H1 (cell line): Measurements from ENCODE around the gene RALGAPA1. TPM values are rescaled to one million over a fixed set of nuclear protein-coding genes. Genes with fewer than 3 reads are reported as not detected.

Experiments
- CTCF ChIA-PET: fragments of 300-600 bp; sonication (Branson Sonifier 250); formaldehyde crosslinking; loops from one replicate; lab custom pipeline; 2021; ENCODE audit not compliant: partially characterized antibody; lab: Charles Lee
- POLR2A ChIA-PET: fragments of 300-600 bp; sonication (Branson Sonifier 250); formaldehyde crosslinking; loops from one replicate; lab custom pipeline; 2021; ENCODE audit warnings: inconsistent platforms; ENCODE audit not compliant: partially characterized antibody; lab: Charles Lee
- DNase-seq, 2 experiments: peaks; one replicate each; pipeline versions ENCODE4 v3.0.0 to v3.0.0-alpha.2; 2010 to 2022; ENCODE audit warnings: low spot score in 2 of 2, low read depth in 1 of 2, mixed read lengths in 1 of 2
- FAIRE-seq: peaks from 2 replicates; lab custom pipeline; 2011; peaks lifted over from hg19 to GRCh38; lab: Jason Lieb, UNC
- H2AFZ ChIP-seq: 2 replicates; pipeline ENCODE4 v1.8.1; 2012; ENCODE audit warnings: low read length, inconsistent platforms
- H2AK5ac ChIP-seq: 2 replicates; pipeline ENCODE4 v1.6.1; 2013; ENCODE audit warnings: low read depth, low read length
- H2BK120ac ChIP-seq: replicated peaks from 2 replicates; pipeline ENCODE3; 2013; ENCODE audit warnings: low read depth, low read length, inconsistent platforms
- H2BK12ac ChIP-seq: 2 replicates; pipeline ENCODE4 v1.6.1; 2013; ENCODE audit warnings: low read depth, low read length
- H2BK15ac ChIP-seq: 2 replicates; pipeline ENCODE4 v1.6.1; 2013; ENCODE audit warnings: low read length
- H2BK20ac ChIP-seq: 2 replicates; pipeline ENCODE4 v1.6.1; 2013; ENCODE audit warnings: low read length
- H2BK5ac ChIP-seq: 2 replicates; pipeline ENCODE4 v1.6.1; 2013; ENCODE audit warnings: low read depth, low read length
- H3K14ac ChIP-seq: 2 replicates; pipeline ENCODE4 v1.6.1; 2013; ENCODE audit warnings: inconsistent platforms; ENCODE audit not compliant: insufficient read length
- H3K18ac ChIP-seq: 2 replicates; pipeline ENCODE4 v1.6.1; 2013; ENCODE audit warnings: low read length; ENCODE audit errors: extremely low read depth
- H3K23ac ChIP-seq: 2 replicates; pipeline ENCODE4 v1.6.1; 2013; ENCODE audit warnings: inconsistent platforms; ENCODE audit not compliant: insufficient read length
- H3K23me2 ChIP-seq: 2 replicates; pipeline ENCODE4 v1.6.1; 2013; ENCODE audit warnings: low read depth, low read length
- H3K27ac ChIP-seq: 2 replicates; pipeline ENCODE4 v1.6.1; 2011; ENCODE audit warnings: low read depth, low read length, inconsistent platforms
- H3K27me3 ChIP-seq, 4 experiments: replicated peaks in 1 of 4; 1 replicate in 1 of 4; 2 replicates in 3 of 4; pipeline versions ENCODE4 v1.6.1 to v1.8.1; 2011 to 2013; ENCODE audit warnings: low read length in 3 of 4, mild to moderate bottlenecking in 3 of 4, inconsistent platforms in 2 of 4, mixed read lengths in 2 of 4, moderate library complexity in 1 of 4; ENCODE audit not compliant: control insufficient read depth in 3 of 4, insufficient read depth in 3 of 4; ENCODE audit errors: extremely low read depth in 1 of 4
- H3K36me3 ChIP-seq, 4 experiments: 2 replicates each; pipeline versions ENCODE4 v1.6.1 to v1.8.1; 2011 to 2013; ENCODE audit warnings: mild to moderate bottlenecking in 4 of 4, low read length in 3 of 4, moderate library complexity in 2 of 4, control low read depth in 1 of 4, inconsistent platforms in 1 of 4; ENCODE audit not compliant: insufficient read depth in 4 of 4, control insufficient read depth in 2 of 4
- H3K4ac ChIP-seq: replicated peaks from 2 replicates; pipeline ENCODE3; 2013; ENCODE audit warnings: low read length, low read depth, mixed read lengths, inconsistent platforms; ENCODE audit not compliant: insufficient read length
- H3K4me1 ChIP-seq, 4 experiments: replicated peaks in 1 of 4; 1 replicate in 1 of 4; 2 replicates in 3 of 4; pipeline versions ENCODE4 v1.6.1 to v1.8.1; 2011 to 2013; ENCODE audit warnings: low read length in 3 of 4, inconsistent platforms in 2 of 4, mixed read lengths in 1 of 4; ENCODE audit not compliant: insufficient read depth in 4 of 4, control insufficient read depth in 3 of 4
- H3K4me2 ChIP-seq, 2 experiments: 2 replicates each; pipeline versions ENCODE4 v1.6.1 to v1.8.1; 2011 to 2013; ENCODE audit warnings: low read depth in 2 of 2, low read length in 2 of 2, control low read depth in 1 of 2, inconsistent platforms in 1 of 2, mild to moderate bottlenecking in 1 of 2; ENCODE audit not compliant: insufficient read depth in 1 of 2
- H3K4me3 ChIP-seq, 4 experiments: fragments of 200-600, 300-600 bp in 1 of 4; sonication (generic), shearing (Covaris generic), sonication (Bioruptor Twin) in 1 of 4; 2 replicates each; pipeline versions ENCODE4 v1.5.1 to v1.8.1; 2011 to 2016; ENCODE audit warnings: low read length in 4 of 4, low read depth in 3 of 4, control low read depth in 2 of 4, inconsistent platforms in 2 of 4, mild to moderate bottlenecking in 2 of 4, mixed read lengths in 1 of 4, moderate library complexity in 1 of 4; ENCODE audit not compliant: insufficient read depth in 2 of 4; ENCODE audit errors: extremely low read depth in 1 of 4
- H3K56ac ChIP-seq: replicated peaks from 2 replicates; pipeline ENCODE3; 2013; ENCODE audit warnings: low read depth, mild to moderate bottlenecking, mixed read lengths, low read length, inconsistent platforms; ENCODE audit not compliant: insufficient read length
- H3K79me1 ChIP-seq: 2 replicates; pipeline ENCODE4 v1.6.1; 2013; ENCODE audit warnings: low read depth, low read length, control low read depth
- H3K79me2 ChIP-seq, 2 experiments: 2 replicates each; pipeline versions ENCODE4 v1.6.1 to v1.8.1; 2012 to 2013; ENCODE audit warnings: low read length in 2 of 2, mild to moderate bottlenecking in 2 of 2, inconsistent platforms in 1 of 2; ENCODE audit not compliant: insufficient read depth in 2 of 2, control insufficient read depth in 1 of 2
- H3K9ac ChIP-seq, 4 experiments: replicated peaks in 1 of 4; 1 replicate in 1 of 4; 2 replicates in 3 of 4; pipeline versions ENCODE4 v1.6.1 to v1.8.1; 2011 to 2013; ENCODE audit warnings: low read depth in 3 of 4, low read length in 3 of 4, control low read depth in 2 of 4, mild to moderate bottlenecking in 2 of 4, moderate library complexity in 2 of 4, inconsistent platforms in 1 of 4; ENCODE audit errors: extremely low read depth in 1 of 4
- H3K9me3 ChIP-seq, 2 experiments: 2 replicates each; pipeline versions ENCODE4 v1.6.1 to v1.8.1; 2012 to 2013; ENCODE audit warnings: mild to moderate bottlenecking in 2 of 2, moderate library complexity in 2 of 2, control low read depth in 1 of 2, inconsistent platforms in 1 of 2, low read depth in 1 of 2, low read length in 1 of 2, mixed read lengths in 1 of 2; ENCODE audit not compliant: insufficient read depth in 2 of 2
- H4K20me1 ChIP-seq, 2 experiments: replicated peaks in 1 of 2; 2 replicates each; pipeline versions ENCODE3 to v1.8.1; 2011 to 2013; ENCODE audit warnings: inconsistent platforms in 2 of 2, low read length in 2 of 2, mild to moderate bottlenecking in 1 of 2; ENCODE audit not compliant: insufficient read depth in 2 of 2, control insufficient read depth in 1 of 2
- H4K5ac ChIP-seq: 2 replicates; pipeline ENCODE4 v1.6.1; 2013; ENCODE audit warnings: low read length, low read depth, mixed read lengths, inconsistent platforms; ENCODE audit not compliant: insufficient read length
- H4K8ac ChIP-seq: 2 replicates; pipeline ENCODE4 v1.8.0; 2013; ENCODE audit warnings: mild to moderate bottlenecking, moderate library complexity, low read length, inconsistent platforms; ENCODE audit not compliant: insufficient read depth; ENCODE audit errors: extremely low read depth
- H4K91ac ChIP-seq: replicated peaks from 2 replicates; pipeline ENCODE3; 2013; ENCODE audit warnings: low read length, mixed read lengths, inconsistent platforms; ENCODE audit not compliant: insufficient read length
- CTCF ChIP-seq, 3 experiments: IDR thresholded peaks; 1 replicate in 2 of 3; 2 replicates in 1 of 3; pipeline versions ENCODE4 v1.5.1 to v1.6.1; 2011; ENCODE audit warnings: low read length in 3 of 3, mild to moderate bottlenecking in 3 of 3, inconsistent platforms in 2 of 3, low read depth in 1 of 3, moderate library complexity in 1 of 3; ENCODE audit not compliant: insufficient read depth in 1 of 3; ENCODE audit errors: control extremely low read depth in 1 of 3
- EGR1 ChIP-seq: IDR thresholded peaks from 2 replicates; pipeline ENCODE4 v1.6.1; 2011; ENCODE audit warnings: low read depth, low read length, borderline replicate concordance
- MAX ChIP-seq: IDR thresholded peaks from 2 replicates; pipeline ENCODE4 v1.6.1; 2012; ENCODE audit warnings: inconsistent platforms
- POLR2AphosphoS5 ChIP-seq: IDR thresholded peaks from 2 replicates; pipeline ENCODE4 v1.6.1; 2011; ENCODE audit warnings: low read depth, low read length
- POU5F1 ChIP-seq: IDR thresholded peaks from 2 replicates; pipeline ENCODE4 v1.6.1; 2011; ENCODE audit warnings: low read depth, mild to moderate bottlenecking, low read length, moderate library complexity
- RFX5 ChIP-seq: IDR thresholded peaks from 2 replicates; pipeline ENCODE4 v1.6.1; 2011; ENCODE audit warnings: low read depth, low read length, improper control_type of control experiment, borderline replicate concordance
- SIRT6 ChIP-seq: IDR thresholded peaks from one replicate; pipeline ENCODE4 v1.7.1; 2012; ENCODE audit warnings: low read length, inconsistent platforms
- SP2 ChIP-seq: IDR thresholded peaks from 2 replicates; pipeline ENCODE4 v1.6.1; 2012; ENCODE audit warnings: mild to moderate bottlenecking, low read length, inconsistent platforms
- YY1 ChIP-seq: IDR thresholded peaks from 2 replicates; pipeline ENCODE4 v1.6.1; 2011; ENCODE audit warnings: low read depth, mild to moderate bottlenecking, low read length
- WGBS, 2 experiments: shearing (Covaris generic) in 1 of 2; methylation state at CpG; one replicate each; pipeline versions ENCODE4 v1.1.6 to v1.1.7; 2013 to 2015; ENCODE audit warnings: low lambda C conversion rate in 2 of 2, mixed read lengths in 2 of 2, inconsistent platforms in 1 of 2, low coverage in 1 of 2, missing lambda C conversion rate in 1 of 2; ENCODE audit not compliant: insufficient replicate concordance in 2 of 2, insufficient coverage in 1 of 2, insufficient read length in 1 of 2; ENCODE audit errors: extremely low coverage in 1 of 2, missing lambda C conversion rate in 1 of 2; 5-methylcytosine and 5-hydroxymethylcytosine counted together
- polyA plus RNA-seq, 7 experiments: library from polyadenylated mRNA; depleted of rRNA in 3 of 7; stranded (reverse) in 5 of 7; unstranded in 2 of 7; fragments of >200 nt in 5 of 7; fragments of 200-250 nt in 2 of 7; gene quantifications; 1 replicate in 5 of 7; 2 replicates in 1 of 7; 4 replicates in 1 of 7; pipeline versions ENCODE4 v1.2.1 to v1.2.3, GENCODE V29; 2011 to 2013; ENCODE audit warnings: missing spikeins in 2 of 7, mixed read lengths in 2 of 7
- total RNA-seq: library from RNA; stranded (reverse); fragmentation: NEBNext Ultra II Directional; extraction: Animal tissue kit (Norgen Biotek cat#: 25700); gene quantifications from 2 replicates; pipeline ENCODE4 v1.2.1, GENCODE V29; 2021

The RALGAPA1 gene
- total and polyA plus RNA-seq, 2 of the 8 experiments (the other 6 are each of a cell fraction or from before 2014, with no cell fraction given) = 4.2 to 26.7 TPM

GRCh38 chr14:35826218-35826951 is 17.3 kb upstream of the RALGAPA1 start, which contains the start of gene BRMS1L:
TSS of gene BRMS1L (plus strand) at chr14:35826338. CDS start at chr14:35826517, 179 bp downstream.
- POLR2A ChIA-PET = interaction anchor here (0.6 to 1.5 kb wide), 6 partner anchors 9 to 356 kb away, joined by 3 to 9 read pairs (median 4); partner anchors contain the start of gene RALGAPA1
- peak within 1 kb of the TSS; percentile 97 for H4K91ac ChIP-seq
- H3K4ac ChIP-seq = peak within 1 kb of the TSS; percentile 99
- WGBS, 2 experiments = 1% methylated on average over 51 of the region's 70 CpGs; no CpG with 5 or more reads in 1 of the 2 experiments
- peak within 1 kb of the TSS; percentile 94 for H3K27ac ChIP-seq
- peaks cover 0 to 3% (median 0%) of the 10 kb centered on the region in 4 experiments; a peak in 3 of 7 replicates for H3K4me1 ChIP-seq
- H2AK5ac ChIP-seq = no peak within 1 kb of the TSS
- H2BK12ac ChIP-seq = peak within 1 kb of the TSS; percentile 97; the same call in 1 of the 2 replicates
- peak within 1 kb of the TSS; percentile 99 for H2BK5ac ChIP-seq
- H3K56ac ChIP-seq = peak within 1 kb of the TSS; percentile 86
- H4K8ac ChIP-seq = peak within 1 kb of the TSS; percentile 96
- peak within 1 kb of the TSS; percentile 88 to 95 (median 90) for H3K4me3 ChIP-seq
- peaks cover 0 to 2% (median under 1%) of the 10 kb centered on the region in 4 experiments; a peak in 2 of 8 replicates for H3K36me3 ChIP-seq
- no peak for FAIRE-seq
- H3K27me3 ChIP-seq = no peaks in the 10 kb centered on the region
- CTCF ChIA-PET = interaction anchor here (0.6 to 2.9 kb wide), 3 partner anchors 12 to 56 kb away, joined by 3 to 18 read pairs (median 5); no protein-coding TSS in a partner anchor
- H4K20me1 ChIP-seq = peaks cover 0 to 1% of the 10 kb centered on the region in 2 experiments
- peaks cover 0 to 26% of the 10 kb centered on the region in 2 experiments; a peak in 2 of 4 replicates for H3K79me2 ChIP-seq
- H3K23ac ChIP-seq = peak within 1 kb of the TSS; percentile 24
- H4K5ac ChIP-seq = peak within 1 kb of the TSS; percentile 99
- H3K23me2 ChIP-seq = peaks cover 6% of the 10 kb centered on the region; the same call in 1 of the 2 replicates
- DNase-seq = peak; percentile 96 to 99
- H3K4me2 ChIP-seq = peak within 1 kb of the TSS; percentile 46 to 78
- no peak within 1 kb of the TSS for H2BK20ac ChIP-seq
- peak within 1 kb of the TSS; percentile 50 to 90 (median 88) for H3K9ac ChIP-seq
- peak within 1 kb of the TSS; percentile 100 for H2AFZ ChIP-seq
- H3K18ac ChIP-seq = peak within 1 kb of the TSS; percentile 100
- no peak within 1 kb of the TSS for H3K14ac ChIP-seq
- H3K79me1 ChIP-seq = peaks cover 2% of the 10 kb centered on the region; the same call in 1 of the 2 replicates
- H2BK15ac ChIP-seq = peak within 1 kb of the TSS; percentile 99; the same call in 1 of the 2 replicates
- peak within 1 kb of the TSS; percentile 95 for H2BK120ac ChIP-seq
- no peaks in the 10 kb centered on the region for H3K9me3 ChIP-seq
- TF ChIP-seq CTCF (IDR thresholded peaks at IDR 0.05; ENCODE audit: control extremely low read depth in 1 of 3, insufficient read depth in 1 of 3, low read depth in 1 of 3, low read length in 3 of 3) (no peak), EGR1 (no peak), YY1 (no peak), MAX (no peak), POU5F1 (no peak), POLR2AphosphoS5 (peak; percentile 70), SIRT6 (no peak), RFX5 (no peak), SP2 (no peak)
